ENCODE data around the gene RAP1B. TPM values are rescaled to one million over a fixed set of nuclear protein-coding genes. Genes with fewer than 3 reads are reported as not detected.
A peak's percentile ranks its signal among the peaks of the same experiment; 100 is the strongest.

RAP1B gene
- total RNA-seq, 4 donors from 2014 or later, result 180 to 380 (median 224) TPM

DNA sequence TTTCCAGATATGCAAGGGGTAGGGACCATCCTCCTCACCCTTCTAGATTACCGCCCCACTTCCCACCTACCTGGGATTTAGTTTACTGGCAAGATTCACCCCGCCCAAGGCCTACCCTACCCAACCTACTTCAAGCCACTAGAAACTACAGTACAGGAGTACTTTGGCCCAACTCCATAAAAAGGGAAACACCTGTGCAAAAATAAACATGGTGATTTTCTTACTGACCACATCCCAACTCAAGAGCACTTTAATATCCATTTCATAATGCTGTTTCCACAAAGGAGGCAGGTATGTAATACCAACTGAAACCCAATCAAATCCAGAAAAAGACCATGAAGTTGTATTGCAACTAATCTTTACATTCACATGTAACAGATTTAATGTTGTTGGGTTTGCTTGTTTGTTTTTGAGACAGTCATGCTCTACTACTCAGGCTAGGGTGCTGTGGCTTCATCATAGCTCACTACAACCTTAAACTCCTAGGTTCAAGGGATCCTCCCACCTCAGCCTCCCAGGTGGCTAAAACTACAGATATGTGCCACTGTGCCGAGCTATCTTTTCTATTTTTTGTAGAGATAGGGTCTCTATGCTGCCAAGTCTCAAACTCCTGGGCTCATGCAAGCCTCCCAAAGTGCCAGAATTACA lies 41.7 kb upstream of the RAP1B start:
- Histone ChIP-seq H3K4me1 (peaks cover 0 to 17% (median 11%) of the 10 kb centered on the region in 4 donors), H3K36me3 (no peaks in the 10 kb centered on the region), H3K27me3 (no peaks in the 10 kb centered on the region), H3K4me3 (no peak overlapping the region), H3K9me3 (no peaks in the 10 kb centered on the region), H3K27ac (peak overlapping the region in 3 of 4 donors; percentile 29 to 35 (median 33))
- DNase-seq, result peak; percentile 19
- WGBS, 2 donors (ENCODE audit: low coverage in 1 of 2), result 75 to 94% methylated on average over 3 of the region's 3 CpGs
- in situ Hi-C loops (cut with MboI; ENCODE audit: low pct_ligation_motif_present in 1 of 4, low pct_unique_long_range_greater_than_20kb in 1 of 4, low sequenced_read_pairs in 3 of 4) (no loop called here), intact Hi-C loops (cut with DNase I; ENCODE audit: low total_unique reads) (no loop called here)
- TF ChIP-seq, protein P1, sequence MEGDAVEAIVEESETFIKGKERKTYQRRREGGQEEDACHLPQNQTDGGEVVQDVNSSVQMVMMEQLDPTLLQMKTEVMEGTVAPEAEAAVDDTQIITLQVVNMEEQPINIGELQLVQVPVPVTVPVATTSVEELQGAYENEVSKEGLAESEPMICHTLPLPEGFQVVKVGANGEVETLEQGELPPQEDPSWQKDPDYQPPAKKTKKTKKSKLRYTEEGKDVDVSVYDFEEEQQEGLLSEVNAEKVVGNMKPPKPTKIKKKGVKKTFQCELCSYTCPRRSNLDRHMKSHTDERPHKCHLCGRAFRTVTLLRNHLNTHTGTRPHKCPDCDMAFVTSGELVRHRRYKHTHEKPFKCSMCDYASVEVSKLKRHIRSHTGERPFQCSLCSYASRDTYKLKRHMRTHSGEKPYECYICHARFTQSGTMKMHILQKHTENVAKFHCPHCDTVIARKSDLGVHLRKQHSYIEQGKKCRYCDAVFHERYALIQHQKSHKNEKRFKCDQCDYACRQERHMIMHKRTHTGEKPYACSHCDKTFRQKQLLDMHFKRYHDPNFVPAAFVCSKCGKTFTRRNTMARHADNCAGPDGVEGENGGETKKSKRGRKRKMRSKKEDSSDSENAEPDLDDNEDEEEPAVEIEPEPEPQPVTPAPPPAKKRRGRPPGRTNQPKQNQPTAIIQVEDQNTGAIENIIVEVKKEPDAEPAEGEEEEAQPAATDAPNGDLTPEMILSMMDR (IDR thresholded peaks at IDR 0.05), result no peak
- no peak for TF ChIP-seq POLR2A (IDR thresholded peaks at IDR 0.05)
- TF ChIP-seq EP300 (IDR thresholded peaks at IDR 0.05; ENCODE audit: low read depth), result no peak
- TF ChIP-seq POLR2AphosphoS5 (IDR thresholded peaks at IDR 0.05), result no peak

DNA sequence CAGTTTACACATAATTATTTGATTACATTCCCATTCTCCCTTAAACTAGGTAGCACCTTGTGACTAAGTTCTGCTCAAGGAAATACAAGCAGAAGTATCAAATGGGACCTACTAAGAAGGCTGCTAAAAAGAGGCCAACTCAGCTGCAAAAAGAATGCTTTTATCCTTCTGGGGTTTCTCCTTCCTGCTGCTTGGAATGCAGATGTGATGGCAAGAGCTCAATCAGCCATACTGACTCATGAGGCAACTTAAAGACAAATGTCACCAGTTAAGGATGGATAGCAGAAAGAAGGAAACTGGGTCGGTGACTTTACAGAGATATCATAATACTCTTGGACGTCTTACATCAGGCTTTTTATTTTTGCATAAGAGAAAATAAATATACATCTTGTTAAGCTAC lies 38.0 kb upstream of the RAP1B start:
- no peaks in the 10 kb centered on the region for H3K27me3 ChIP-seq

DNA sequence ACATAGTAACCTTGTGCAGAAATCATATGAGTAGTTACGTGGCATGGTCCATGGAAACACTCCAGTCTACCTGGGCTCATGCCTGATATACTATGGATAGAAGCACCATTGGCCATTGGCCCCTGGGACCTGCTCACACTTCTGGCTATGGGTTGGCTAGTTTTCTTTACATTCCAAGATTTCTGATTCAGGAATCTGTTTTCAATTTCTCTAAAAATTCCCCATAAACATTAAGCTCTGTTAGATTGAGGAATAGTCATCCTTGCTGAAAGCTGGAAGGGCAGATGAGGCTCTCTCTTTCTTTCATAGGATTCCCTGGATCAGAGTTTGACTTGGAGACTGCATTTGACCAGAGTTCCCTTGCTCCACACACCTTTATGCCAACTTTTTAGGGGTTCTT lies 37.3 kb upstream of the RAP1B start:
- in situ Hi-C loops (cut with MboI; ENCODE audit: low pct_ligation_motif_present in 1 of 4, low pct_unique_long_range_greater_than_20kb in 1 of 4, low sequenced_read_pairs in 3 of 4) (no loop called here), intact Hi-C loops (cut with DNase I; ENCODE audit: low total_unique reads) (no loop called here)
- 100% methylated on average over 1 of the region's 1 CpG for WGBS, 2 donors (ENCODE audit: low coverage in 1 of 2)
- Histone ChIP-seq H3K9me3 (no peaks in the 10 kb centered on the region), H3K27me3 (no peaks in the 10 kb centered on the region), H3K27ac (no peak overlapping the region), H3K4me3 (no peak overlapping the region), H3K36me3 (no peaks in the 10 kb centered on the region), H3K4me1 (peaks cover 0 to 6% (median 3%) of the 10 kb centered on the region in 4 donors)
- DNase-seq, result no peak
- TF ChIP-seq, protein P1 (IDR thresholded peaks at IDR 0.05), result no peak
- no peak for TF ChIP-seq POLR2AphosphoS5 (IDR thresholded peaks at IDR 0.05)
- TF ChIP-seq EP300 (IDR thresholded peaks at IDR 0.05; ENCODE audit: low read depth), result no peak
- TF ChIP-seq POLR2A (IDR thresholded peaks at IDR 0.05), result no peak

More for the DNA sequence above, 38.0 kb upstream of the RAP1B start:
- Histone ChIP-seq H3K4me1 (peaks cover 0 to 6% (median 3%) of the 10 kb centered on the region in 4 donors), H3K9me3 (no peaks in the 10 kb centered on the region), H3K27ac (no peak overlapping the region), H3K4me3 (no peak overlapping the region), H3K36me3 (no peaks in the 10 kb centered on the region)
- no peak for DNase-seq
- intact Hi-C loops (cut with DNase I; ENCODE audit: low total_unique reads) (no loop called here), in situ Hi-C loops (cut with MboI; ENCODE audit: low pct_ligation_motif_present in 1 of 4, low pct_unique_long_range_greater_than_20kb in 1 of 4, low sequenced_read_pairs in 3 of 4) (no loop called here)
- 74 to 97% methylated on average over 2 of the region's 2 CpGs for WGBS, 2 donors (ENCODE audit: low coverage in 1 of 2)
- TF ChIP-seq POLR2A (IDR thresholded peaks at IDR 0.05), result no peak
- TF ChIP-seq, protein P1 (IDR thresholded peaks at IDR 0.05), result no peak

DNA sequence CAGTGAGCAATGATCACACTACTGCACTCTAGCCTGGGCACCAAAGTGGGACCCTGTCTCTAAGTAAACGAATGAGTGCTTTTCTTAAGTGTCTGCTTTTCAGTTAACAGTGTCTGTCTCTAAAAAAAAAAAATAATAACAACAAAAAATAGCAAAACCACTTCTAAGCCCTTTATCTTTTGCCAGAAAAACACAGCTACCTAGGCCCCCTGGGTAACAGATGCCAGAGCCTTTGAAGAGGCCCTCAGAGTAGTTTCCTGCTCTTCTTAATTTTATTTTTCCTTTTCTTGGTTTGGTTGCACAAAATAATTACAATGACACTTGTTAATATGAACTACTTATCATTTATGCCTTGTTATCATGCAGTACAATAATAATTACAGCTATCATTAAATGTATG lies 32.8 kb upstream of the RAP1B start:
- in situ Hi-C loops (cut with MboI; ENCODE audit: low pct_ligation_motif_present in 1 of 4, low pct_unique_long_range_greater_than_20kb in 1 of 4, low sequenced_read_pairs in 3 of 4) (no loop called here), intact Hi-C loops (cut with DNase I; ENCODE audit: low total_unique reads) (loop anchor here (2.0 kb wide), 1 partner anchor 27 kb away; no protein-coding TSS in a partner anchor)
- 70 to 71% methylated on average over 1 of the region's 1 CpG for WGBS, 2 donors (ENCODE audit: low coverage in 1 of 2)
- Histone ChIP-seq H3K36me3 (no peaks in the 10 kb centered on the region), H3K4me3 (no peak overlapping the region), H3K9me3 (no peaks in the 10 kb centered on the region), H3K4me1 (no peaks in the 10 kb centered on the region), H3K27me3 (no peaks in the 10 kb centered on the region), H3K27ac (no peak overlapping the region)
- TF ChIP-seq, protein P1 (IDR thresholded peaks at IDR 0.05), result no peak
- no peak for TF ChIP-seq EP300 (IDR thresholded peaks at IDR 0.05; ENCODE audit: low read depth)
- TF ChIP-seq POLR2A (IDR thresholded peaks at IDR 0.05), result no peak
- no peak for DNase-seq
